ENCODE data around the gene SLC1A2.

The SLC1A2 gene

GRCh38 chr11:35271031-35271430 lies 148.3 kb downstream of the SLC1A2 start:
- no peak for DNase-seq (ENCODE audit: low read depth)

- DNase-seq (ENCODE audit: low read depth), result no peak
Observed at GRCh38 chr11:35270342-35270741, 149.0 kb downstream of the SLC1A2 start.

- no peak for DNase-seq (ENCODE audit: low read depth)
Observed at GRCh38 chr11:35267504-35267903, 151.9 kb downstream of the SLC1A2 start.

GRCh38 chr11:35265755-35266454 lies 153.5 kb downstream of the SLC1A2 start:
- no peak for DNase-seq (ENCODE audit: low read depth)

GRCh38 chr11:35262735-35263134 lies 156.6 kb downstream of the SLC1A2 start:
- DNase-seq (ENCODE audit: low read depth), result no peak

GRCh38 chr11:35262056-35262455 lies 157.3 kb downstream of the SLC1A2 start:
- no peak for DNase-seq (ENCODE audit: low read depth)

- no peak for DNase-seq (ENCODE audit: low read depth)
Observed at GRCh38 chr11:35261197-35261596, 158.2 kb downstream of the SLC1A2 start.

- no peak for DNase-seq (ENCODE audit: low read depth)
Observed at GRCh38 chr11:35260342-35260985, 158.9 kb downstream of the SLC1A2 start.

GRCh38 chr11:35259529-35259928 lies 159.8 kb downstream of the SLC1A2 start:
- DNase-seq (ENCODE audit: low read depth), result no peak

GRCh38 chr11:35257281-35257680 lies 162.1 kb downstream of the SLC1A2 start:
- DNase-seq (ENCODE audit: low read depth), result no peak

- DNase-seq (ENCODE audit: low read depth), result no peak
Observed at GRCh38 chr11:35256296-35256695, 163.1 kb downstream of the SLC1A2 start.

- no peak for DNase-seq (ENCODE audit: low read depth)
Observed at GRCh38 chr11:35255514-35255913, 163.8 kb downstream of the SLC1A2 start.

GRCh38 chr11:35253237-35253636 lies 166.1 kb downstream of the SLC1A2 start:
- no peak for DNase-seq (ENCODE audit: low read depth)

GRCh38 chr11:35250621-35251020 lies 168.7 kb downstream of the SLC1A2 start:
- DNase-seq (ENCODE audit: low read depth), result no peak

GRCh38 chr11:35250192-35250591 lies 169.2 kb downstream of the SLC1A2 start:
- DNase-seq (ENCODE audit: low read depth), result no peak

- DNase-seq (ENCODE audit: low read depth), result no peak
Observed at GRCh38 chr11:35248558-35249323, 170.6 kb downstream of the SLC1A2 start.

- DNase-seq (ENCODE audit: low read depth), result no peak
Observed at GRCh38 chr11:35247863-35248262, 171.5 kb downstream of the SLC1A2 start.

GRCh38 chr11:35247428-35247827 lies 171.9 kb downstream of the SLC1A2 start:
- peak; percentile 37 for DNase-seq (ENCODE audit: low read depth)

- DNase-seq (ENCODE audit: low read depth), result no peak
Observed at GRCh38 chr11:35246745-35247144, 172.6 kb downstream of the SLC1A2 start.

GRCh38 chr11:35245786-35246185 lies 173.6 kb downstream of the SLC1A2 start:
- no peak for DNase-seq (ENCODE audit: low read depth)

- DNase-seq (ENCODE audit: low read depth), result no peak
Observed at GRCh38 chr11:35245056-35245455, 174.3 kb downstream of the SLC1A2 start.

- no peak for DNase-seq (ENCODE audit: low read depth)
Observed at GRCh38 chr11:35243774-35244173, 175.6 kb downstream of the SLC1A2 start.
